PC-3 (cell line): Measurements from ENCODE around the gene NOL4L. TPM values are rescaled to one million over a fixed set of nuclear protein-coding genes. Genes with fewer than 3 reads are reported as not detected.

Experiments
- ATAC-seq: fragments of 200-7000 bp; cut with Tn5 transposase; 2 replicates; pipeline ENCODE4 v1.9.1; 2020; ENCODE audit warnings: mild to moderate bottlenecking, moderate library complexity
- BruUV-seq: library from RNA; stranded (reverse); fragments of 400-500 nt; replicated peaks from 2 replicates; lab custom pipeline; 2021; lab: Mats Ljungman, UMichigan
- CTCF ChIA-PET: fragments of 300-600 bp; sonication (Branson Sonifier 250); formaldehyde crosslinking; loops from one replicate; lab custom pipeline; 2022; ENCODE audit warnings: antibody characterized with exemption; lab: Charles Lee
- POLR2A ChIA-PET: fragments of 300-600 bp; sonication (Branson Sonifier 250); formaldehyde crosslinking; loops from one replicate; lab custom pipeline; 2022; ENCODE audit warnings: antibody characterized with exemption; ENCODE audit not compliant: unreplicated experiment; lab: Charles Lee
- DNase-seq: peaks from one replicate; pipeline ENCODE4 v3.0.0-alpha.2; 2015
- H2AFZ ChIP-seq: fragments of 300-600 bp; sonication (generic); 2 replicates; pipeline ENCODE4 v1.6.0; 2016; ENCODE audit warnings: antibody characterized with exemption, low read length
- H3F3A ChIP-seq: fragments of 300-600 bp; sonication (generic); one replicate; pipeline ENCODE4 v1.6.0; 2017; ENCODE audit warnings: antibody characterized with exemption, low read length, control low read depth, mild to moderate bottlenecking; ENCODE audit not compliant: unreplicated experiment
- H3K27ac ChIP-seq: fragments of 300-600 bp; sonication (generic); 2 replicates; pipeline ENCODE4 v1.5.1; 2016; ENCODE audit warnings: mild to moderate bottlenecking, low read length
- H3K27me3 ChIP-seq: fragments of 300-600 bp; sonication (generic); 2 replicates; pipeline ENCODE4 v1.6.1; 2016; ENCODE audit warnings: low read length, mixed read lengths
- H3K36me3 ChIP-seq: fragments of 300-600 bp; sonication (generic); 2 replicates; pipeline ENCODE4 v1.6.1; 2016; ENCODE audit warnings: low read depth, mixed run types, low read length, mixed read lengths
- H3K4me1 ChIP-seq: fragments of 300-600 bp; sonication (generic); 2 replicates; pipeline ENCODE4 v1.5.1; 2016; ENCODE audit warnings: low read length; ENCODE audit not compliant: insufficient read depth
- H3K4me2 ChIP-seq: fragments of 300-600 bp; sonication (generic); 2 replicates; pipeline ENCODE4 v1.6.0; 2016; ENCODE audit warnings: low read length
- H3K4me3 ChIP-seq: fragments of 300-600 bp; sonication (generic); 2 replicates; pipeline ENCODE4 v1.5.1; 2016; ENCODE audit warnings: mild to moderate bottlenecking, low read length, mixed read lengths
- H3K79me2 ChIP-seq: fragments of 300-600 bp; sonication (generic); 2 replicates; pipeline ENCODE4 v1.6.1; 2017; ENCODE audit warnings: low read length, mixed read lengths
- H3K9ac ChIP-seq: fragments of 300-600 bp; sonication (generic); 2 replicates; pipeline ENCODE4 v1.6.0; 2016; ENCODE audit warnings: mild to moderate bottlenecking, low read length
- H3K9me2 ChIP-seq: fragments of 300-600 bp; sonication (generic); replicated peaks from 2 replicates; pipeline ENCODE4 v1.6.1; 2016; ENCODE audit warnings: mixed run types, low read length, mixed read lengths
- H3K9me3 ChIP-seq: fragments of 300-600 bp; sonication (generic); 2 replicates; pipeline ENCODE4 v1.6.1; 2016; ENCODE audit warnings: low read length, mixed read lengths
- H4K20me1 ChIP-seq: fragments of 300-600 bp; sonication (generic); 2 replicates; pipeline ENCODE4 v1.6.1; 2016; ENCODE audit warnings: low read length, mixed read lengths
- CTCF ChIP-seq: fragments of 300-600 bp; sonication (generic); conservative IDR thresholded peaks from 2 replicates; pipeline ENCODE4 v1.5.1; 2017; ENCODE audit warnings: antibody characterized with exemption, low read depth, mild to moderate bottlenecking, low read length
- EZH2 ChIP-seq: fragments of 300-600 bp; sonication (generic); IDR thresholded peaks from one replicate; pipeline ENCODE4 v1.6.1; 2017; ENCODE audit warnings: antibody characterized with exemption, mild to moderate bottlenecking, low read length; ENCODE audit not compliant: unreplicated experiment
- EZH2phosphoT487 ChIP-seq: fragments of 300-600 bp; sonication (generic); IDR thresholded peaks from 2 replicates; pipeline ENCODE4 v1.6.1; 2018; ENCODE audit warnings: mild to moderate bottlenecking, antibody characterized with exemption, low read length, borderline replicate concordance
- intact Hi-C: fragments of 100-400 bp; cut with micrococcal nuclease; formaldehyde crosslinking; loops from 2 replicates; pipeline ENCODE4 v1.9.0; 2023
- total RNA-seq: library from RNA; depleted of rRNA; stranded (reverse); fragments of >200 nt; gene quantifications from 2 replicates; pipeline ENCODE4 v1.2.3, GENCODE V29; 2014

NOL4L gene
- total RNA-seq, 1 experiment from 2014 or later, result 7.3 TPM

GRCh38 chr20:32537657-32538525 lies 47.2 kb downstream of the NOL4L start:
- BruUV-seq, result no TSS peak
- no peaks in the 10 kb centered on the region for H3K9me2 ChIP-seq
- ChIA-PET CTCF (no interaction called here), POLR2A (no interaction called here)
- H3K4me3 ChIP-seq, result no peak overlapping the region; the same call in 1 of the 2 replicates
- TF ChIP-seq EZH2 (no peak), CTCF (no peak), EZH2phosphoT487 (no peak)
- H3K4me2 ChIP-seq, result no peak overlapping the region
- no peak overlapping the region for H3K9ac ChIP-seq
- H3K27me3 ChIP-seq, result no peaks in the 10 kb centered on the region
- intact Hi-C loops, result no loop called here
- no peaks in the 10 kb centered on the region for H3K9me3 ChIP-seq
- no peak for DNase-seq
- H2AFZ ChIP-seq, result no peak overlapping the region; the same call in 1 of the 2 replicates
- no peaks in the 10 kb centered on the region for H4K20me1 ChIP-seq
- no peak for ATAC-seq
- H3K27ac ChIP-seq, result no peak overlapping the region
- H3K79me2 ChIP-seq, result no peaks in the 10 kb centered on the region
- no peaks in the 10 kb centered on the region for H3K36me3 ChIP-seq
- peaks cover 14% of the 10 kb centered on the region for H3K4me1 ChIP-seq
- H3F3A ChIP-seq, result no peaks in the 10 kb centered on the region

- Histone ChIP-seq H3K9ac (no peak overlapping the region), H3K4me1 (peaks cover 14% of the 10 kb centered on the region), H3K4me3 (peak overlapping the region; percentile 68), H3K36me3 (no peaks in the 10 kb centered on the region), H4K20me1 (no peaks in the 10 kb centered on the region), H3K9me2 (no peaks in the 10 kb centered on the region), H3K9me3 (no peaks in the 10 kb centered on the region), H3K27me3 (no peaks in the 10 kb centered on the region), H3K4me2 (peak overlapping the region; percentile 87), H3K27ac (no peak overlapping the region), H3K79me2 (no peaks in the 10 kb centered on the region), H3F3A (no peaks in the 10 kb centered on the region), H2AFZ (peak overlapping the region; percentile 68)
- TF ChIP-seq EZH2 (no peak), CTCF (no peak), EZH2phosphoT487 (no peak)
- DNase-seq, result peak; percentile 52
- intact Hi-C loops, result no loop called here
- no TSS peak for BruUV-seq
- ChIA-PET POLR2A (no interaction called here), CTCF (no interaction called here)
- ATAC-seq, result peak; percentile 36
These were observed 48.1 kb downstream of the NOL4L start for GRCh38 chr20:32536851-32537656.
